DND-41 (cell line): Measurements from ENCODE around the gene KCNIP1.

Experiments used
- ATAC-seq: fragments of 200-7000 bp; cut with Tn5 transposase; 3 replicates; pipeline ENCODE4 v1.9.1; 2021; ENCODE audit warnings: low read depth; ENCODE audit not compliant: insufficient read depth
- DNase-seq: peaks from one replicate; pipeline ENCODE4 v3.0.0-alpha.2; 2020
- H2AFZ ChIP-seq: 2 replicates; pipeline ENCODE4 v1.6.0; 2012; ENCODE audit warnings: low read depth, low read length
- H3K27ac ChIP-seq: 2 replicates; pipeline ENCODE4 v1.5.1; 2012; ENCODE audit warnings: low read length, inconsistent platforms
- H3K27me3 ChIP-seq: fragments of 200-600 bp; sonication (generic); 2 replicates; pipeline ENCODE4 v1.6.0; 2012; ENCODE audit warnings: low read length, mild to moderate bottlenecking, inconsistent platforms; ENCODE audit not compliant: insufficient read depth, poor library complexity
- H3K36me3 ChIP-seq: 2 replicates; pipeline ENCODE4 v1.5.1; 2012; ENCODE audit warnings: low read length, inconsistent platforms; ENCODE audit not compliant: insufficient read depth
- H3K4me1 ChIP-seq: 2 replicates; pipeline ENCODE4 v1.5.1; 2012; ENCODE audit warnings: mild to moderate bottlenecking, low read length; ENCODE audit not compliant: insufficient read depth
- H3K4me2 ChIP-seq: 2 replicates; pipeline ENCODE4 v1.6.0; 2012; ENCODE audit warnings: mild to moderate bottlenecking, moderate library complexity, low read length, inconsistent platforms; ENCODE audit not compliant: insufficient read depth
- H3K4me3 ChIP-seq, 2 experiments: fragments of 200-600 bp in 1 of 2; shearing (Covaris generic) in 1 of 2; 2 replicates each; pipeline ENCODE4 v1.5.1; 2012 to 2016; ENCODE audit warnings: inconsistent platforms in 2 of 2, low read length in 2 of 2, mild to moderate bottlenecking in 2 of 2, low read depth in 1 of 2, moderate library complexity in 1 of 2
- H3K79me2 ChIP-seq: 2 replicates; pipeline ENCODE4 v1.6.0; 2012; ENCODE audit warnings: low read length, inconsistent platforms; ENCODE audit not compliant: insufficient read depth
- H3K9ac ChIP-seq: 2 replicates; pipeline ENCODE4 v1.6.0; 2012; ENCODE audit warnings: low read depth, mild to moderate bottlenecking, inconsistent platforms, low read length, moderate library complexity
- H3K9me3 ChIP-seq: 2 replicates; pipeline ENCODE4 v1.5.1; 2012; ENCODE audit warnings: low read length, moderate library complexity, mild to moderate bottlenecking, inconsistent platforms; ENCODE audit not compliant: insufficient read depth, severe bottlenecking
- H4K20me1 ChIP-seq: 2 replicates; pipeline ENCODE4 v1.6.0; 2012; ENCODE audit warnings: low read length; ENCODE audit not compliant: insufficient read depth
- EZH2 ChIP-seq: IDR thresholded peaks from 3 replicates; pipeline ENCODE4 v1.6.1; 2012; ENCODE audit warnings: borderline replicate concordance, low read depth, mild to moderate bottlenecking, moderate library complexity, low read length, inconsistent platforms; ENCODE audit not compliant: severe bottlenecking
- TF ChIP-seq, protein P1 (sequence below): IDR thresholded peaks from 2 replicates; pipeline ENCODE4 v1.5.1; 2012; ENCODE audit warnings: borderline replicate concordance, low read length, moderate library complexity, mild to moderate bottlenecking; ENCODE audit not compliant: poor library complexity, severe bottlenecking; ENCODE audit errors: extremely low read depth

The KCNIP1 gene

DNA sequence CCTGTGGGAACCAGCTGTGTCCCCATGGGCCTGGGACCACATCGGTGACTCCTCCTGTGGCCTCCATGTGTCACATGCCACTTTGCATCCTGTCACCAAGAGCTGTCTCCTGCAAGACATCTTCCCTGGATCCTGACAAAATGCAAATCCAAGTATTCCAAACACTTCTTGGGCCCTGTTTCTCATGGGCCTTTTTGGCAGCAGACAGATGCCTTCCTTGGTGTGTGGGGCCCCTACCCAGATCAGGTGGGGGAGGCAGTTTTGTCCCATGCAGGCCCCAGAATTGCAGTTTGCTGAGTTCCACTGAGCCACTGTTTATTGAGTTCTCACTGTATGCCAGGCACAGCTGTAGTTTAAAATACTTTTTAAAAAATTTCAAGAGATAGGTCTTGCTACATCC, 217.2 kb downstream of the KCNIP1 start:
- TF ChIP-seq, protein P1, sequence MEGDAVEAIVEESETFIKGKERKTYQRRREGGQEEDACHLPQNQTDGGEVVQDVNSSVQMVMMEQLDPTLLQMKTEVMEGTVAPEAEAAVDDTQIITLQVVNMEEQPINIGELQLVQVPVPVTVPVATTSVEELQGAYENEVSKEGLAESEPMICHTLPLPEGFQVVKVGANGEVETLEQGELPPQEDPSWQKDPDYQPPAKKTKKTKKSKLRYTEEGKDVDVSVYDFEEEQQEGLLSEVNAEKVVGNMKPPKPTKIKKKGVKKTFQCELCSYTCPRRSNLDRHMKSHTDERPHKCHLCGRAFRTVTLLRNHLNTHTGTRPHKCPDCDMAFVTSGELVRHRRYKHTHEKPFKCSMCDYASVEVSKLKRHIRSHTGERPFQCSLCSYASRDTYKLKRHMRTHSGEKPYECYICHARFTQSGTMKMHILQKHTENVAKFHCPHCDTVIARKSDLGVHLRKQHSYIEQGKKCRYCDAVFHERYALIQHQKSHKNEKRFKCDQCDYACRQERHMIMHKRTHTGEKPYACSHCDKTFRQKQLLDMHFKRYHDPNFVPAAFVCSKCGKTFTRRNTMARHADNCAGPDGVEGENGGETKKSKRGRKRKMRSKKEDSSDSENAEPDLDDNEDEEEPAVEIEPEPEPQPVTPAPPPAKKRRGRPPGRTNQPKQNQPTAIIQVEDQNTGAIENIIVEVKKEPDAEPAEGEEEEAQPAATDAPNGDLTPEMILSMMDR: no peak
- no peak for TF ChIP-seq EZH2
- Histone ChIP-seq H3K9ac (no peak overlapping the region), H2AFZ (no peak overlapping the region), H3K9me3 (no peaks in the 10 kb centered on the region), H3K27me3 (no peaks in the 10 kb centered on the region), H3K4me2 (no peak overlapping the region), H3K4me3 (no peak overlapping the region), H3K4me1 (no peaks in the 10 kb centered on the region), H4K20me1 (no peaks in the 10 kb centered on the region), H3K27ac (no peak overlapping the region), H3K79me2 (no peaks in the 10 kb centered on the region), H3K36me3 (no peaks in the 10 kb centered on the region)
- ATAC-seq (no peak), DNase-seq (no peak)

DNA sequence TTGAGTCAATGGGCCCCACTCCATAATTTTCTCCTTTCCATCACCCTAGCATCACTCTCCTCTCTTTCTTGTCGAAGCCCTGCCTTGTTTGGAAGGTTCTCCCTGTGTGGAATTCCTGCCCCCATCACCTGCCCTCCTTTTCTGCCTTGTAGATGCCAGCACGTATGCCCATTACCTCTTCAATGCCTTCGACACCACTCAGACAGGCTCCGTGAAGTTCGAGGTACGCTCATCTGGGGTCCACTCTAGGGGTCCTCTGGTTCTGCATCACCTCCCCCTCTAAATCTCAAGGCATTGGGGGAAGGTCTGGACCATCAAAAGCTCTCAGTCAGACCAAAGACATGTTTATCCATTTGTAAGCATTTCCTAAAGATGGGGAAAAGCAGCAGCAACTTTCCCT, 217.9 kb downstream of the KCNIP1 start:
- Histone ChIP-seq H3K4me3 (no peak overlapping the region), H3K9me3 (no peaks in the 10 kb centered on the region), H3K27me3 (no peaks in the 10 kb centered on the region), H3K27ac (no peak overlapping the region), H3K9ac (no peak overlapping the region), H4K20me1 (no peaks in the 10 kb centered on the region), H2AFZ (no peak overlapping the region), H3K36me3 (no peaks in the 10 kb centered on the region), H3K4me2 (no peak overlapping the region), H3K4me1 (no peaks in the 10 kb centered on the region), H3K79me2 (no peaks in the 10 kb centered on the region)
- TF ChIP-seq, protein P1: no peak
- no peak for TF ChIP-seq EZH2
- DNase-seq (no peak), ATAC-seq (no peak)

DNA sequence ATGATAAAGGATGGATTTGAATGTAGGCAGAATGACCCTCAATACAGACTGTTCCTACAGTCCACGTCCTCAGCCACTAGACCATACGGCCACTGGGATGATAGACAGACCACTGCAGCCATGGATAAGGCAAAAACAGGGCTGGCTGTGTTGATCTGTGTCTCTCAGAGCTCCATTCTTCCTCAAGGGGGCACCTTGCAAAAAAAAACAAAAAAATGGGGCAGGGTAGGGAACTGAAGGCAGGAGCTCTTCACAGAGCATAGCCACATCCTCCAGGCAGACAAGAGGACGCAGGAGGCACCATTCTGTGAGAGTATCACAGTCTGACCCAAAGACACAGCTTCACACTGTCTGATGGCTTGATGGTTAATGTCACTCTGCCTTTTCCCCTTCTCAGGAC, 218.5 kb downstream of the KCNIP1 start:
- Histone ChIP-seq H4K20me1 (no peaks in the 10 kb centered on the region), H2AFZ (no peak overlapping the region), H3K36me3 (no peaks in the 10 kb centered on the region), H3K79me2 (no peaks in the 10 kb centered on the region), H3K4me2 (no peak overlapping the region), H3K4me3 (no peak overlapping the region), H3K9ac (no peak overlapping the region), H3K27me3 (no peaks in the 10 kb centered on the region), H3K4me1 (no peaks in the 10 kb centered on the region), H3K27ac (no peak overlapping the region), H3K9me3 (no peaks in the 10 kb centered on the region)
- DNase-seq (no peak), ATAC-seq (no peak)
- TF ChIP-seq, protein P1: no peak
- no peak for TF ChIP-seq EZH2

DNA sequence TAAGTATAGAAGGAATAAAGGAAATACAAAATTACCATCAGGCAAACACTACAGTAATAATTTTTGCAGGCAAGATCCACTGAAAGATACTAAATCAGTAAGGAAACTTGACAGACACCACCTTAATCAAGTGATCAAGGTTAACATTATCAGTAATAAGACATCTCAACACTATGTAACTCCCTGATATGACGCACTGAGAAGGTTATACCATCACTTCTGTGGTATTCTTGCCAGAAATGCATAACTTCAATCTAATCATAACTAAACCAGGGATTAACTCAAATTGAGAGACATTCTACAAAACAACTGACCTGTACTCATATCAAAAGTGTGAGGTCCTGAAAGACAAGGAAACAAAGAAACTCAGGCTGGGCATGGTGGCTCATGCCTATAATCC, 227.2 kb downstream of the KCNIP1 start:
- Histone ChIP-seq H3K4me2 (no peak overlapping the region), H3K9me3 (no peaks in the 10 kb centered on the region), H2AFZ (no peak overlapping the region), H3K9ac (no peak overlapping the region), H3K27ac (no peak overlapping the region), H3K36me3 (no peaks in the 10 kb centered on the region), H3K4me1 (no peaks in the 10 kb centered on the region), H3K79me2 (no peaks in the 10 kb centered on the region), H3K4me3 (no peak overlapping the region), H3K27me3 (no peaks in the 10 kb centered on the region), H4K20me1 (no peaks in the 10 kb centered on the region)
- TF ChIP-seq, protein P1: no peak
- no peak for TF ChIP-seq EZH2
- DNase-seq (no peak), ATAC-seq (no peak)
